Measurements from ENCODE around the gene FERD3L. TPM values are rescaled to one million over a fixed set of nuclear protein-coding genes. Genes with fewer than 3 reads are reported as not detected.
A peak's percentile ranks its signal among the peaks of the same experiment; 100 is the strongest.

The FERD3L gene
- total RNA-seq, 4 donors from 2014 or later, result not detected

DNA sequence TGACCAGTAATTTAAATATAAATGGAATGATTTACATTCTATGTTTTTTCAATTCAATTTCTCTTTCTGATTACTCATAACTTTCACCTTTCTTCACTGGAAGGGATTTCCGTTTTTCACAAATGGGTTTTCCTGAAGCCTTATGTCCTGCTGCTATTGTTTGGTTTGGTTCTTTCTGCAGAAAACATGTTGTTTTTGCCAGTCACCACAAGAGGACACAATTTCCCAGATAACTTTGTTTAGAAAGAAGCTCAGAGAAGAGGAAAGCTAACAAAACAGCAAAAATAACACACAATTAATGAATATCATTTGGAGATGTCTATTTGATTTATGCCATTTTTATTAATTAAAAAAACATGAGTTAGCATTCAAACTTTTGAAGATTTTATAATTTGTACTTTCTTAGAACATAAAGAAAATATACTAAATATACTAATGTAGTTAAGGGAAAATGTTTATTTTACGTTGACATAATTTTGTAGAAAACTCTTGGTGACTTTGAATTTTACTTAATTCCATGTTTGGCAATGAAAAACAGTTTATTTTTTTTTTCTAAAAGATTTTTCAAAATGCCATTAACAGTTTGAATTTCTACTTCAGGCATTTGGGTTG lies 23.1 kb downstream of the FERD3L start:
- Histone ChIP-seq H3K36me3 (no peaks in the 10 kb centered on the region), H3K4me1 (peaks cover 0 to 20% (median 0%) of the 10 kb centered on the region in 3 donors), H3K27ac (no peak overlapping the region), H3K4me3 (no peak overlapping the region), H3K27me3 (peaks cover 66% of the 10 kb centered on the region), H3K9me3 (no peaks in the 10 kb centered on the region)
- ATAC-seq, result no peak
- TF ChIP-seq POLR2A (IDR thresholded peaks at IDR 0.05) (no peak), CTCF (IDR thresholded peaks at IDR 0.05) (peak in 3 of 4 experiments; percentile 38 to 54 (median 40))
- WGBS, 2 donors (ENCODE audit: low coverage in 1 of 2), result 31 to 50% methylated on average over 2 of the region's 2 CpGs

- ATAC-seq, result no peak
Observed at GRCh38 chr7:19119870-19120486, 25.2 kb downstream of the FERD3L start.

DNA sequence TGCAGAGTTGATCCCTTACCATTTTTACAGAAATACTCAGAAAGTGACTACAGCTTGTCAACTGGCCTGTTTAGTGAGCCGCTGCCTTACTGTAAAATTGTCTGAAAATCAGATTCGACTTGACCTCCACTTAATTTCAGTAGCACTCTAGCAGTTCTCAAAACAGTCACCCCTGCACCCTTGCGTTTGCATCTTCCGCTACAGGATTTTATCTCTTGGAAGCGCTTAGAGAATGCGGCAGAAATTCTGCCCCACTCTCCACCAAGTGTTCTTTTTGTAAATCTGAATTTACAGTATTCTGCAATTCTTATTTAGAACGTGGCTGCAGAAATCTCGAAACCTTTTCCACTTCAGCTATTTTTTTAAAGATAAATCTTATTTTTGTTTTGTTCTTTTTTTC lies 25.8 kb downstream of the FERD3L start:
- no peaks in the 10 kb centered on the region for H3K9me3 ChIP-seq
- peaks cover 77% of the 10 kb centered on the region for H3K27me3 ChIP-seq
- H3K4me1 ChIP-seq, result peaks cover 0 to 39% (median 3%) of the 10 kb centered on the region in 3 donors
- no peak overlapping the region for H3K4me3 ChIP-seq
- WGBS, 2 donors (ENCODE audit: low coverage in 1 of 2), result 39 to 88% methylated on average over 8 of the region's 8 CpGs
- ATAC-seq, result no peak
- H3K27ac ChIP-seq, result no peak overlapping the region
- no peaks in the 10 kb centered on the region for H3K36me3 ChIP-seq
- no peak for TF ChIP-seq POLR2AphosphoS5 (IDR thresholded peaks at IDR 0.05)
- no peak for TF ChIP-seq EP300 (IDR thresholded peaks at IDR 0.05)
- no peak for TF ChIP-seq POLR2A (IDR thresholded peaks at IDR 0.05)
- TF ChIP-seq CTCF (IDR thresholded peaks at IDR 0.05), result no peak

More at GRCh38 chr7:19119870-19120486, 25.2 kb downstream of the FERD3L start:
- H3K27ac ChIP-seq, result no peak overlapping the region
- 47 to 86% methylated on average over 5 to 6 of the region's 10 CpGs for WGBS, 2 donors (ENCODE audit: low coverage in 1 of 2)
- no peaks in the 10 kb centered on the region for H3K36me3 ChIP-seq
- H3K4me1 ChIP-seq, result peaks cover 0 to 35% (median 3%) of the 10 kb centered on the region in 3 donors
- TF ChIP-seq POLR2A (IDR thresholded peaks at IDR 0.05) (no peak), POLR2AphosphoS5 (IDR thresholded peaks at IDR 0.05) (no peak), EP300 (IDR thresholded peaks at IDR 0.05) (no peak), CTCF (IDR thresholded peaks at IDR 0.05) (no peak)
- H3K9me3 ChIP-seq, result no peaks in the 10 kb centered on the region
- no peak overlapping the region for H3K4me3 ChIP-seq
- H3K27me3 ChIP-seq, result peaks cover 81% of the 10 kb centered on the region

DNA sequence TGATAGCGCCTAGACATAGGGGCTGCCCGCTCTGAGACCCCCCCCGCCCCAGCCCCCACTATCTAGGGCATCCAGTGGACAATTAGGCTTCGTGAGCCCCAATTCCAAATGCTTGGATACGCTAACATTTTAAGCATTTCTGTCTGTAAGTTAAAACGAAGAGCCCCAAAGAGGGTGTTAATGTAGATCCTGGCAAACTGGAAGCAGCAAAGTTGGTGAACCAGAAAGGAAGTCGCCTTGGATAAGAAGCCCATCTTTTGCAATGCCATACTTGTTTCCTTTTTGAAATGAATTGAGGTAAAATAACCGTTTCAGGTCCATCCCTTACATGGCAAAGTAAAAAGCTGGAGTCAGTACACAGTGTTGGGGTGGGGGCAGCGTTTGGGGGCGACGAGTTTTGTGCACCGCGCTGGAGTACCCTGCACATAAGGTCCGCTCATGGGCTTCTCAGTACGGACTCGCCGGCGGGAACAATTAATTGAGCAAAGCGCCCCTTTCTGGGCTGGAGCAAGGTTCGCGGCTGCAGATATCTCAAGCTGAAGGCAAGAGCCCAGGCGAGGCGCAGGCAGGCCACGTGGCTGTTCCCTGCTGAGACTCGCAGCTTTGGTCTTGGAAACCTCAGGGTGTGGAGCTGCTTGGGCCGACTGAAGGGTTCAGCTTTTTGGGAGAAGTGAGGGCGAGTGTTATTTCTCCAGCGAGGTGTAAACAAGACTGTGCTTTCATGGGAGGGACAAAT lies 26.4 kb downstream of the FERD3L start:
- 46 to 67% methylated on average over 12 of the region's 28 CpGs for WGBS, 2 donors (ENCODE audit: low coverage in 1 of 2)
- peaks cover 0 to 39% (median 3%) of the 10 kb centered on the region in 3 donors for H3K4me1 ChIP-seq
- no peak for ATAC-seq
- peak overlapping the region in 1 of 2 donors; percentile 72 for H3K4me3 ChIP-seq
- no peaks in the 10 kb centered on the region for H3K9me3 ChIP-seq
- TF ChIP-seq POLR2A (IDR thresholded peaks at IDR 0.05), result no peak
- no peak for TF ChIP-seq CTCF (IDR thresholded peaks at IDR 0.05)
- no peak for TF ChIP-seq POLR2AphosphoS5 (IDR thresholded peaks at IDR 0.05)
- peaks cover 76% of the 10 kb centered on the region for H3K27me3 ChIP-seq
- no peaks in the 10 kb centered on the region for H3K36me3 ChIP-seq
- peak overlapping the region in 3 of 4 donors; percentile 82 to 86 (median 84) for H3K27ac ChIP-seq

Data from gastroesophageal sphincter (tissue), 4 donors.